ENCODE data around the gene AJAP1. TPM values are rescaled to one million over a fixed set of nuclear protein-coding genes. Genes with fewer than 3 reads are reported as not detected.

AJAP1 gene
- total RNA-seq, 2 experiments from 2014 or later, result not detected

DNA sequence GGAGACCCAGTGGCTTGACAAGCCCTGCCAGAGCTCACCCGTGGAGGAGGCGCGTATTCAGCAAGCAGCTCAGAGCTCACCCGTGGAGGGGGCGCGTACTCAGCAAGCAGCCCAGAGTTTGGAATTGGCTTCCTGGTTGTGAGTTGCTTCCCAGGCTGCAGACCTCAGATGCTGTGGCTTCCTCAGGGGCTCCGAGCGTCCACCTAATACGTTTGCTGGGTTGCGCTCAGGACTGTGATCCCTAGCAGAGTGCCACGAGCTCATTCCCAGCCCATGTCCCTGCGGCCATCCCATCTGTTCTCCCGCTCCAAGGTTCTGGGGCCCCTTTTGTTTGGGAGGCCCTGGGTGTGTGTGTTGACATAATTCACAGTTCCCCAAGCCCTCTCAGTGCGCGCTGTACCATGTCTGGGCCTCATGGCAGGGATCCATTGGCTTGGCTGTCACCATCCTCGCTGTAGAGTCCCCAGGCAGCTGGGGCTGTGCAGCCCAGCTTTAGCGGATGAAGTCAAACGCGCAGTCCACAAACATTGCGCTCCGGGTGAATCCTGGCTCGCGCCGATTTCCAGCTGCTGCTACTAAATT, 3.6 kb downstream of the AJAP1 start:
- Histone ChIP-seq H3K4me2 (ENCODE audit: low read length) (no peak overlapping the region), H3K9me3 (ENCODE audit: low read length) (no peaks in the 10 kb centered on the region), H3K27ac (ENCODE audit: low read depth, low read length, poor library complexity, severe bottlenecking) (no peak overlapping the region), H3K9me2 (ENCODE audit: insufficient read depth, low read length) (no peaks in the 10 kb centered on the region), H4K20me1 (ENCODE audit: insufficient read depth, low read length) (no peaks in the 10 kb centered on the region), H3K79me2 (ENCODE audit: insufficient read depth, low read depth, low read length) (no peaks in the 10 kb centered on the region), H3K36me3 (ENCODE audit: insufficient read depth, low read length) (no peaks in the 10 kb centered on the region), H2AFZ (ENCODE audit: low read length) (no peak overlapping the region), H3K4me3 (ENCODE audit: low read depth, low read length, poor library complexity, severe bottlenecking) (no peak overlapping the region), H3K4me1 (ENCODE audit: insufficient read depth, low read length, poor library complexity, severe bottlenecking) (no peaks in the 10 kb centered on the region)
- intact Hi-C loops (cut with micrococcal nuclease; ENCODE audit: unreplicated experiment), result loop anchor here (2.0 to 10.0 kb wide), 3 partner anchors 85 to 1087 kb away; no protein-coding TSS in a partner anchor
- TF ChIP-seq EZH2phosphoT487 (IDR thresholded peaks at IDR 0.05; ENCODE audit: borderline replicate concordance, low read depth, low read length), result no peak
- TF ChIP-seq, protein P1, sequence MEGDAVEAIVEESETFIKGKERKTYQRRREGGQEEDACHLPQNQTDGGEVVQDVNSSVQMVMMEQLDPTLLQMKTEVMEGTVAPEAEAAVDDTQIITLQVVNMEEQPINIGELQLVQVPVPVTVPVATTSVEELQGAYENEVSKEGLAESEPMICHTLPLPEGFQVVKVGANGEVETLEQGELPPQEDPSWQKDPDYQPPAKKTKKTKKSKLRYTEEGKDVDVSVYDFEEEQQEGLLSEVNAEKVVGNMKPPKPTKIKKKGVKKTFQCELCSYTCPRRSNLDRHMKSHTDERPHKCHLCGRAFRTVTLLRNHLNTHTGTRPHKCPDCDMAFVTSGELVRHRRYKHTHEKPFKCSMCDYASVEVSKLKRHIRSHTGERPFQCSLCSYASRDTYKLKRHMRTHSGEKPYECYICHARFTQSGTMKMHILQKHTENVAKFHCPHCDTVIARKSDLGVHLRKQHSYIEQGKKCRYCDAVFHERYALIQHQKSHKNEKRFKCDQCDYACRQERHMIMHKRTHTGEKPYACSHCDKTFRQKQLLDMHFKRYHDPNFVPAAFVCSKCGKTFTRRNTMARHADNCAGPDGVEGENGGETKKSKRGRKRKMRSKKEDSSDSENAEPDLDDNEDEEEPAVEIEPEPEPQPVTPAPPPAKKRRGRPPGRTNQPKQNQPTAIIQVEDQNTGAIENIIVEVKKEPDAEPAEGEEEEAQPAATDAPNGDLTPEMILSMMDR (conservative IDR thresholded peaks at IDR 0.05; ENCODE audit: low read length), result no peak
- DNase-seq (ENCODE audit: low spot score), result no peak
- no TSS peak for BruUV-seq (replicated peaks)
- CTCF ChIA-PET (ENCODE audit: unreplicated experiment), result no interaction called here
- POLR2A ChIA-PET, result interaction anchor here (0.6 kb wide), 1 partner anchor 314 kb away, joined by 3 read pairs; no protein-coding TSS in a partner anchor

DNA sequence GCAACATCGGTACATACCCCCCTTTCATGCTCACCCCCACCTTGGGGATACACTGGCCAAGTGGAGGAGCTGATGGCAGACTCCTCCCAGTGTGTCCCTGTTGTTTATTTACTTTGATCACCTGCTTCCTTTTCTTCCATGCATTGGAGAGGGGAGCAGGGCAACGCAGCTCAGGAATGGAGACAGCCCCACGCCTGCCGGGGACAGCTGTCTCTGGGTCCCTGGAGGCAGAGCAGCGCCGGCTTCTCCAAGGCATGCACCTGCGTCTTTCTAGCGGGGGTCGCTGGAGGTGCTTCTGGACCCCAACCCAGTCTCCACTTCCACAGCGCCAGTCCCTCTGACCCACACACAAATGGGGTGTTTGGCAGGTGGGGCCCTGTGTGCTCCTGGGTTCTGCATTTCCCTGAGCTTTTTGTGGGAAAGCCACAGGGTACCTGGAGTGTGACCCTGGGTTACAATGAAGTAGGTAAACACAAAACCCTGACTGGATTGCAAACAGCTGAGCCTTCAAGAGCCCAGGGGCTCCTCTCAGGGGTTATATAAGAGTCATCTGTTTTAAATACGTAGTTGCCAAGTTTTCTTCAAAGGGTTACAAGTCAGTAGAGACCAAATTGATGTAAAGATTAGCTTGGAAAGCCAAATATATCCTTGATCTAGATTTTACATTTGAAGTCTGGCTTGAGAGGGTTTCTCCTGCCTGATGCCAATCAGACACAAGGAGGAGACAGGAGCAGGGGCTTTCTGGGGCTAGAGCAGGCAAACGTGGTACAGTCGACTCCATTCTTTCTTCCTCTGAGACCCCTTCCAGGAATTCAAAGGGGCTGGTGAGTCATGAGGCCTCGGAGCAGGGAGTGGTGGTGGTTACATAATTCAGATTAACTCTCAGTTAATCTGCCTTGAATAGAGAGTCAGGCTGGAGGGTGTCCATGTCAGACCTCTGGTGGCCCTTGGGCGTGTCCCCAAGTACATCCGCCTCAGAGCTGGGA, 4.5 kb downstream of the AJAP1 start:
- intact Hi-C loops (cut with micrococcal nuclease; ENCODE audit: unreplicated experiment), result loop anchor here (5.0 to 10.0 kb wide), 2 partner anchors 118 to 1086 kb away; no protein-coding TSS in a partner anchor
- H3K79me2 ChIP-seq (ENCODE audit: insufficient read depth, low read depth, low read length), result no peaks in the 10 kb centered on the region
- no peaks in the 10 kb centered on the region for H3K9me2 ChIP-seq (ENCODE audit: insufficient read depth, low read length)
- H3K4me1 ChIP-seq (ENCODE audit: insufficient read depth, low read length, poor library complexity, severe bottlenecking), result no peaks in the 10 kb centered on the region
- H3K9me3 ChIP-seq (ENCODE audit: low read length), result no peaks in the 10 kb centered on the region
- TF ChIP-seq, protein P1 (conservative IDR thresholded peaks at IDR 0.05; ENCODE audit: low read length), result no peak
- TF ChIP-seq EZH2phosphoT487 (IDR thresholded peaks at IDR 0.05; ENCODE audit: borderline replicate concordance, low read depth, low read length), result no peak
- H3K4me2 ChIP-seq (ENCODE audit: low read length), result no peak overlapping the region
- no peaks in the 10 kb centered on the region for H3K36me3 ChIP-seq (ENCODE audit: insufficient read depth, low read length)
- no peak overlapping the region for H3K27ac ChIP-seq (ENCODE audit: low read depth, low read length, poor library complexity, severe bottlenecking)
- BruUV-seq (replicated peaks), result no TSS peak
- no peak for DNase-seq (ENCODE audit: low spot score)
- H3K4me3 ChIP-seq (ENCODE audit: low read depth, low read length, poor library complexity, severe bottlenecking), result no peak overlapping the region
- CTCF ChIA-PET (ENCODE audit: unreplicated experiment), result interaction anchor here (0.5 kb wide), 1 partner anchor 167 kb away, joined by 8 read pairs; no protein-coding TSS in a partner anchor
- POLR2A ChIA-PET, result no interaction called here
- H2AFZ ChIP-seq (ENCODE audit: low read length), result no peak overlapping the region
- no peaks in the 10 kb centered on the region for H4K20me1 ChIP-seq (ENCODE audit: insufficient read depth, low read length)
